Lower lobe of right lung (tissue), 2 donors: ENCODE measurements around the gene ACKR2. TPM values are rescaled to one million over a fixed set of nuclear protein-coding genes. Genes with fewer than 3 reads are reported as not detected.

Experiments
- ATAC-seq, 2 donors: fragments of 200-7000 bp; cut with Tn5 transposase; one replicate each; pipeline ENCODE4 v1.9.1; 2020 to 2022; ENCODE audit warnings: mild to moderate bottlenecking in 2 of 2, moderate library complexity in 2 of 2
- DNase-seq: peaks from one replicate; pipeline ENCODE4 v3.0.0-alpha.2; 2020
- H3K27ac ChIP-seq: fragments of 200-600 bp; one replicate; pipeline ENCODE4 v1.8.0; 2022
- H3K27me3 ChIP-seq: fragments of 200-600 bp; one replicate; pipeline ENCODE4 v1.8.0; 2022; ENCODE audit warnings: low read depth
- H3K36me3 ChIP-seq: fragments of 200-600 bp; one replicate; pipeline ENCODE4 v1.8.0; 2022; ENCODE audit warnings: mild to moderate bottlenecking
- H3K4me1 ChIP-seq: fragments of 200-600 bp; one replicate; pipeline ENCODE4 v1.8.0; 2022
- H3K4me3 ChIP-seq: fragments of 200-600 bp; one replicate; pipeline ENCODE4 v1.8.0; 2022; ENCODE audit warnings: mild to moderate bottlenecking
- H3K9me3 ChIP-seq: fragments of 200-600 bp; one replicate; pipeline ENCODE4 v1.8.0; 2022
- CTCF ChIP-seq: fragments of 200-600 bp; IDR thresholded peaks from one replicate; pipeline ENCODE4 v1.8.0; 2022; ENCODE audit warnings: antibody characterized with exemption, mild to moderate bottlenecking
- intact Hi-C: fragments of 100-400 bp; cut with DNase I; formaldehyde crosslinking; loops from one replicate; pipeline ENCODE4 v1.11.0; 2022
- total RNA-seq: library from RNA; stranded (reverse); fragmentation: NEBNext Ultra II Directional; extraction: Animal tissue kit (Norgen Biotek cat#: 25700); gene quantifications from one replicate; pipeline ENCODE4 v1.2.1, GENCODE V29; 2021
- donor health status: DM: no; HTN: yes; CAD: no; lungs with severe emphysema.

Gene ACKR2
- total RNA-seq, 1 donor from 2014 or later, result 5.3 TPM

GRCh38 chr3:42849017-42849416 lies 39.8 kb downstream of the ACKR2 start:
- H3K4me3 ChIP-seq, result no peak overlapping the region
- H3K9me3 ChIP-seq, result no peaks in the 10 kb centered on the region
- DNase-seq (no peak), ATAC-seq (no peak)
- no peaks in the 10 kb centered on the region for H3K27me3 ChIP-seq
- intact Hi-C loops, result no loop called here
- TF ChIP-seq CTCF, result no peak
- H3K36me3 ChIP-seq, result no peaks in the 10 kb centered on the region
- H3K27ac ChIP-seq, result no peak overlapping the region
- H3K4me1 ChIP-seq, result peaks cover 39% of the 10 kb centered on the region

GRCh38 chr3:42850263-42850662 lies 41.0 kb downstream of the ACKR2 start:
- H3K27ac ChIP-seq, result no peak overlapping the region
- intact Hi-C loops, result no loop called here
- H3K27me3 ChIP-seq, result no peaks in the 10 kb centered on the region
- no peaks in the 10 kb centered on the region for H3K9me3 ChIP-seq
- DNase-seq (no peak), ATAC-seq (no peak)
- peaks cover 39% of the 10 kb centered on the region for H3K4me1 ChIP-seq
- no peak overlapping the region for H3K4me3 ChIP-seq
- TF ChIP-seq CTCF, result no peak
- no peaks in the 10 kb centered on the region for H3K36me3 ChIP-seq

GRCh38 chr3:42851228-42851834 lies 42.1 kb downstream of the ACKR2 start:
- no peak for DNase-seq
- Histone ChIP-seq H3K9me3 (no peaks in the 10 kb centered on the region), H3K27ac (no peak overlapping the region), H3K36me3 (no peaks in the 10 kb centered on the region), H3K4me3 (no peak overlapping the region), H3K27me3 (no peaks in the 10 kb centered on the region), H3K4me1 (peaks cover 31% of the 10 kb centered on the region)
- TF ChIP-seq CTCF, result no peak
- no peak for ATAC-seq
- intact Hi-C loops, result no loop called here

GRCh38 chr3:42852441-42852840 lies 43.2 kb downstream of the ACKR2 start:
- intact Hi-C loops, result no loop called here
- Histone ChIP-seq H3K4me3 (no peak overlapping the region), H3K27me3 (no peaks in the 10 kb centered on the region), H3K36me3 (no peaks in the 10 kb centered on the region), H3K9me3 (no peaks in the 10 kb centered on the region), H3K4me1 (peaks cover 19% of the 10 kb centered on the region), H3K27ac (peak overlapping the region; percentile 60)
- TF ChIP-seq CTCF, result no peak
- no peak for ATAC-seq
- DNase-seq, result no peak

- H3K36me3 ChIP-seq, result no peaks in the 10 kb centered on the region
- intact Hi-C loops, result no loop called here
- no peak overlapping the region for H3K27ac ChIP-seq
- TF ChIP-seq CTCF, result no peak
- ATAC-seq (no peak), DNase-seq (no peak)
- H3K9me3 ChIP-seq, result no peaks in the 10 kb centered on the region
- H3K4me3 ChIP-seq, result no peak overlapping the region
- H3K4me1 ChIP-seq, result peaks cover 15% of the 10 kb centered on the region
- no peaks in the 10 kb centered on the region for H3K27me3 ChIP-seq
Measured at GRCh38 chr3:42853056-42853455, 43.8 kb downstream of the ACKR2 start.
